ENCODE data around the gene CMTM3.
"Not testable (repeated sequence)": the region's sequence is repeated elsewhere in the genome, so short reads cannot be mapped to it uniquely, and the experiment has no call there.

CMTM3 gene

DNA sequence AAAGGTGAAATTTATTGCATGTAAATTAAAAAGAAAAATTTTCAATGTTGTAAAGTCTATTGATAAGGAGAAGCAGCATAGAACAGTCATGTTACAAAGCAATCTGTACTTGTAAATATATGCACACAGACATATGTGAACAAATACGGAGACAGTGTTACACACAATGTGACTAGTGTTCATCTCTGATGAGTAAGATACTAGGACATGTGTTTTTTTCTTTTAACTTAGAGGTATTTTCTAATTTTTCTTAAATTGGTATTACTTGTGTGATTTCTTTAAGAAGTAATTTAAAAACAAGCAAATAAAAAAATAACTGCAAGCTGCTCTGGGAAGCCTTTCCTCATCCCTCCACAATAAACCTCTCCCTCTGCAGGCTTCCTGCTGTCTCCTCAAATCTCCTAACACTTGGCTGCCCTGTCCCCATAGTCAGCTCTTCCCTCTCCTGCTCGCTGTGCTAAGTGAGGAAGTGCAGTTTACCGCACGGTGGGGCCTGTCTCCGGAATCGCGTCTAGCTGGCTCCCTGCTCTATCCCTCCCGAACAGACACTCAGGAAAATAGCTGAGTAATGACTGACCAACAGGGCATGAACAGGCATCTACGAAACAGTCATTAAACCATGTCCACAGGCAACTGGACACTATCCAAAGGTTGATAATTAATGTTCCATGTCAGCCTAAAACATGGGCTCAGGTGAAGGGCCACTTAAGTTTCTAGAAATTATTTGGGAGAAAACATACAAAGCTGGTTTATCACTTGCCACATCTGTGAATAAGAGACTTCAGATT, 56.1 kb downstream of the CMTM3 start:
- DNase-seq (ENCODE audit: low spot score) = peak; percentile 81

DNA sequence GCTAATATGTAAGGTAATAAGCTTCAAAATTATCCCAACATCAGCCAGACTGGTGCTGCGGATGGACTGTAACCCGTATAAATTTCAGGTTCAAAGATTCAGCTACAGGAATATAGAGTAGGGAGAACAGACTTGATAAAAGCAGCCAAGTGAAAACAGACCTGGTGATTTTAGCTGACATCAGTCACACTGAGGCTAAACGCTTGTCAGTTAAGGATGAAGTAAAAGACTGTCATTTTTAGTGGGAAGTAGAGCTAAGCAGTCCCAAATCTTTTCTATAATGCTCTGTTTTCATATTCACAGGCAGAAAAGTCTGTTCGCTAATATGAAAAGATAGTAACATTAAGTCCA, 56.7 kb downstream of the CMTM3 start:
- DNase-seq (ENCODE audit: low spot score) = no peak

DNA sequence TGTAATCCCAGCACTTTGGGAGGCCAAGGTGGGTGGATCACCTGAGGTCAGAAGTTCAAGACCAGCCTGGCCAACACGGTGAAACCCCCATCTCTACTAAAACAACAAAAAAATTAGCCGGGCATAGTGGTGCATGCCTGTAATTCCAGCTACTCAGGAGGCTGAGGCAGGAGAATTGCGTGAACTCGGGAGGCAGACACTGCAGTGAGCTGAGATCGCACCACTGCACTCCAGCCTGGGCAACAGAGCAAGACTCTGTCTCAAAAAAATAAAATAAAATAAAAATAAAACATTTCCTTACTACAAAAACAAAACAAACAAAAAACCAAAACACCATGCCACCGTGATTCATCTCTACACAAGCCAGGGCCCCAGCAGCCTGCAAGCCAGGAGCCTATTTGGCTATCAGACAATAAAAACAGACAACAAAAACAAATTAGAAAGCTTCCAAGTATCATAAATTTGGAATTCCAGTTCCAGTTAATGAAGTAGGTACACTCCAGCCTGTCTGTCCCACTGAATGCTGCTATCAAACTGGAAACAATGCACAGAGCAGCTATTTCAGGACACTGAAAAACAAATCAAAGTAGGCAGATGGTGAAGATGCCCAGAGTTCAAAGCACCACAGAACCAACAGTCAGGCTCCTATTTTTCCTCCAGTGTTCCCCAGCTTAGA, 57.3 kb downstream of the CMTM3 start:
- not testable (repeated sequence) for DNase-seq (ENCODE audit: low spot score)

DNA sequence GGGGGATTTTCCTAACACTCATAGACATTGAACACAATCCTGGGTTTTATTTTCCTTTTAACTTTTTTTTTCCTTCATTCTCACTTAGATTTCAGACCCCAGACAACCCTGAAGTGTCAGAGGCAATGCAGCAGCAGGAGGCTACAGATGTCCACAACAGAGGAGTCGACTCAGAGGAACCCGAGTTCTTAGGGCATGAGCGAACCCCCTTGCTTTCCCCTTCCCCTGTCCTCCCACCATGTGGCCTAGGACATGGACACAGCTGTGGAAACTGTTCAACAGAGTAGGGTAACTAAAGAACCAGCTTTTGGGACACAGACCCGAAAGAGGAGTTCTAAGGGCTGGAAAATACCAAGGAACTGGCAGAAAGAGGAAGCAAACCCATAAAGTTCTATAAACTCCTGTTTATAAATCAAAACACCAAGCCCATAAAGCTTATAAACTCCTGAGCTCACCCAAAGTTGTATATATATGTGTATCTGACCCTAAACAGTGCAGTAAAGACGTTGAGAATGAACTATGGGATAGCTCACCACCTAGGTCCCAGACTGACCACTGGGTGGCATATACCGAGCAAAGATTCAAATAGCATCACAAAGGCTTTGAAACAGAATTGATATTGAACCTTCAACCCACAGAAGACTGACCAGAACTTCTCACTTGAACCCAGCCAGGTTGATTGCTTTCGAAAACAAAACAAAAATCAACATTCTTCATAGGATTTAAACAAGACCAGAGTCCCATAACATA, 58.1 kb downstream of the CMTM3 start:
- DNase-seq (ENCODE audit: low spot score) = peak; percentile 29

Small RNAs within 50 kb of the gene (small RNA-seq; reads per million reads assigned to genes)
- gene CKLF-CMTM1 = 0 to 0.04 reads per million in 2 experiments

All from SK-N-DZ (cell line).